ENCODE measurements around the gene RPL28.

RPL28 gene

DNA sequence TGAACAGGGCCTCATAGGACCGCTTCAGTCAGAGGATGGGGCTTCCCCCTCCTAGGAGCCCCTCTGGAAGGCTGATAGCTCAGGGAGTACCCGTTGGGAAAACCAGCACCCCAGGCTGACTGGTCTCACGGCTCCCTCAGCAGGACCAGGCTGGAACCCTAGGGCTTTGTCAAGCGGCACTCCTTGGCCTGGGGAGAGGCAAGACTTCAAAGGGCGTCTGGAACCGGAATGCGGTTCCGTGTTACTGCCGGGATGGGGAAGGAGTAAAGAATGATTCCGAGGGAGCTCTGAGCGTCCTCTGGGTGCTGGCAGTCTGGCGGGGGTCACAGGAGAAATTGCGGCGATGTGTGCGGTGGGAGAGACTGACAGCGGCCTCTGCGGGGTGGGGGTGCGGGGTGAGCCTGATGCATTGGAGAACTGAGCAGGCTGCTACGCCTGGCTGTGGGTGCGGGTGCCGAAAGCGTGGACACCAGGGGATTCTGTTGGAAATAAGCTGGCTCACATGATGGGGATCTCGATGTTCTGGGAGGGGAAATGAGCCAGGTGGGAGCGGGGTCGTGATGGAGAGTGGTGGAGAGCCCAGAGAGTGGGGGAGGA, 33.1 kb upstream of the RPL28 start:
- peaks cover 67% of the 10 kb centered on the region for H3K27me3 Mint-ChIP-seq (ENCODE audit: low read depth, poor library complexity)
- H3K4me1 Mint-ChIP-seq: peaks cover 58% of the 10 kb centered on the region
- H3K27ac Mint-ChIP-seq: no peak overlapping the region

DNA sequence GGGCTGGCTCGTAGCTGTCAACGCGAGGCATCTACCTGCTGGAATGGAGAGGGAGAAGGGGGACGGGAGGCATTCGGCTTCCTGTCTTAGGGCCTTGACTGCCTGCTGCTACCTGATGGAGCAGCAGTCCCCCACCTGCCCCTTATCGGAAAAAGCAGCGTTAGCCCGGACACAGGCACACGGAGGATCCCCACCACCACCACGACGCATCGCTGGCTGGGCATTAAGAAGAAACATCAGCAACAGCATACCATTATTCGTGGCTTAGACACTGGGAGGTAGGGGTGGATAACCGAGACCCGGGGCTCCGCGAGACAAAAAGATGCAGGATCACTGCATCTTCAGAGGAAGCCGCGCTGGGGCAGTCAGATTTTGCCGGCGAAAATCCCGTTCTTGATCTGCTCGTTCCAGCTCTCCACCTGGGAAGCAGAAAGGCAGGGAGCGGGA, 32.4 kb upstream of the RPL28 start:
- DNase-seq: peak; percentile 42
- H3K4me1 Mint-ChIP-seq: peaks cover 51% of the 10 kb centered on the region
- peaks cover 73% of the 10 kb centered on the region for H3K27me3 Mint-ChIP-seq (ENCODE audit: low read depth, poor library complexity)
- no peaks in the 10 kb centered on the region for H3K36me3 Mint-ChIP-seq (ENCODE audit: low read depth)
- TF ChIP-seq, protein P1, sequence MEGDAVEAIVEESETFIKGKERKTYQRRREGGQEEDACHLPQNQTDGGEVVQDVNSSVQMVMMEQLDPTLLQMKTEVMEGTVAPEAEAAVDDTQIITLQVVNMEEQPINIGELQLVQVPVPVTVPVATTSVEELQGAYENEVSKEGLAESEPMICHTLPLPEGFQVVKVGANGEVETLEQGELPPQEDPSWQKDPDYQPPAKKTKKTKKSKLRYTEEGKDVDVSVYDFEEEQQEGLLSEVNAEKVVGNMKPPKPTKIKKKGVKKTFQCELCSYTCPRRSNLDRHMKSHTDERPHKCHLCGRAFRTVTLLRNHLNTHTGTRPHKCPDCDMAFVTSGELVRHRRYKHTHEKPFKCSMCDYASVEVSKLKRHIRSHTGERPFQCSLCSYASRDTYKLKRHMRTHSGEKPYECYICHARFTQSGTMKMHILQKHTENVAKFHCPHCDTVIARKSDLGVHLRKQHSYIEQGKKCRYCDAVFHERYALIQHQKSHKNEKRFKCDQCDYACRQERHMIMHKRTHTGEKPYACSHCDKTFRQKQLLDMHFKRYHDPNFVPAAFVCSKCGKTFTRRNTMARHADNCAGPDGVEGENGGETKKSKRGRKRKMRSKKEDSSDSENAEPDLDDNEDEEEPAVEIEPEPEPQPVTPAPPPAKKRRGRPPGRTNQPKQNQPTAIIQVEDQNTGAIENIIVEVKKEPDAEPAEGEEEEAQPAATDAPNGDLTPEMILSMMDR (IDR thresholded peaks at IDR 0.05): no peak
- no peaks in the 10 kb centered on the region for H3K9me3 Mint-ChIP-seq
- peak overlapping the region; percentile 81 for H3K4me3 Mint-ChIP-seq
- no peak overlapping the region for H3K27ac Mint-ChIP-seq

More for the DNA sequence above, 33.1 kb upstream of the RPL28 start:
- Mint-ChIP-seq H3K4me3 (peak overlapping the region; percentile 81), H3K9me3 (no peaks in the 10 kb centered on the region), H3K36me3 (ENCODE audit: low read depth) (no peaks in the 10 kb centered on the region)
- TF ChIP-seq, protein P1 (IDR thresholded peaks at IDR 0.05): no peak
- DNase-seq: no peak

DNA sequence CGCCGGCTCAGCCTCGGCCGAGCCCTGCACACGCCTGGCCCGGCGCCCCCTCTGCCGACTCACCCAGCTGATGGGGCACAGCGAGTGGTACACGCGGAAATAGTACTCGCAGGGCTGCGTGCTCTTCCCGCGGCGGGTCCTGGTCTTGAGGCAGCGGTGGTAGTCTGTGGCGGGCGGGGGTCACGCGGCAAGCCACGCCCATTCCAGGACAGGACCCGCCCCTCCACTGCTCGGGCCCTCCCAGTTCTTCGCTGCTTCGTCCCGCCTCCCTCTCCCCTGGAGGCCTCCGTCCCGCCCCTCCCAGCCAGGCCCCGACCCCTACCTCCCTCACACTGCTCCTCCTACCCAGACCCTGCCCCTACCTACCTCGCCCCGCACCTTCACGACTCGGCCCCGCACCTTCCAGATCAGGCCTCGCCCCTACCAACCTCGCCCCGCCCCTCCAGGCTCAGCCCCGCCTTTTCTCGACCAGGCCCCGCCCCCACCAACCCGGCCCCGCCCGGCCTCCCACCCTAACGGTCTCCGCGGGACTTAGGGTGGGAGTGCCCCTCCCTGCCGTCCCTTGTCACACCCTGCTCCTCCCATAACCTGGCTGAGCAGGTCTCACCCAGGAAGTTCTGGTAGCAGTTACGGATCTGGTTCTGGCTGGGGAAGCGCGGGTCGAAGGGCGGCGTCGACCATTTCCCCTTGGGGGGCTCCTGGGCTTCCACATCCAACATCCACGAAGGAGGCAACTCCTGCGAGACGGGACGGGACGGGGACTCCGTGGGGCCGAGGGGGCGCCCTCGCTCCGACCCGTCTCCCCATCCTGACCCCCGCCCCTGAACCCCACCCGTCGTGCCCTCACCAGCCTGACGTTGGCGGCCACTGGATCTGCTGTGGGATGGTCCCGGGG, 31.7 kb upstream of the RPL28 start:
- DNase-seq: peak; percentile 89
- H3K4me3 Mint-ChIP-seq: peak overlapping the region; percentile 81
- no peaks in the 10 kb centered on the region for H3K9me3 Mint-ChIP-seq
- H3K36me3 Mint-ChIP-seq (ENCODE audit: low read depth): no peaks in the 10 kb centered on the region
- H3K27me3 Mint-ChIP-seq (ENCODE audit: low read depth, poor library complexity): peaks cover 78% of the 10 kb centered on the region
- peaks cover 44% of the 10 kb centered on the region for H3K4me1 Mint-ChIP-seq
- TF ChIP-seq, protein P1 (IDR thresholded peaks at IDR 0.05): no peak
- H3K27ac Mint-ChIP-seq: no peak overlapping the region

DNA sequence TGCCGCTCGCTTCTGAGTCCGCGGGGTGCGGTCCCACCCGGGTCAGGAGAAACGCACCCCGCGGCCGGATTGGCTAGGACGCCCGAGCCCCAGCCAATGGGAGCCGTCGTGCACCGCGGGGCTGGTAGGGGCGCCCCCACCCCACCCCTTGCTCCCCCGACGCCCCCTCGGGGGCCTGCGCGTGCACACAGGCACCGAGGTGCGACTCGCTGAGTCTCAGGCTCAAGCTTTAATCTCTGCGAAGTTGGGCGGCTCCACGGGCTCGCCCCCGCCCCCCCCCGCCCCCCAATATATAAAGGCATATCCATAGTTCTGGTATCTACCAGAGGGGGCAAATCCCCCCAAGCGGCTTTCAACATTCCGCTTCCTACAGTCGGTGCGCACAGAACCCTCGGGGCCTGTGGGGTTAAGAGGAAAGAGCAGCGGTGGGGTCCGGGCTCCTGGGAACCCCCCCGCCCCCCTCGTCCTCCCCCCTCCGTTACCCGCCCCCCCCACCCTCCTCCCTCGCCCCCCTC, 31.0 kb upstream of the RPL28 start, which contains the start of gene COX6B2:
Gene COX6B2 (minus strand): TSS at position 22 of the 515 bp plus-strand sequence. CDS start 198 bp downstream, outside the sequence.
- Mint-ChIP-seq H3K36me3 (ENCODE audit: low read depth) (no peaks in the 10 kb centered on the region), H3K9me3 (no peaks in the 10 kb centered on the region), H3K4me1 (peaks cover 39% of the 10 kb centered on the region), H3K27ac (no peak within 1 kb of the TSS), H3K27me3 (ENCODE audit: low read depth, poor library complexity) (peaks cover 79% of the 10 kb centered on the region), H3K4me3 (peak within 1 kb of the TSS; percentile 81)
- TF ChIP-seq, protein P1 (IDR thresholded peaks at IDR 0.05): no peak
- DNase-seq: no peak

DNA sequence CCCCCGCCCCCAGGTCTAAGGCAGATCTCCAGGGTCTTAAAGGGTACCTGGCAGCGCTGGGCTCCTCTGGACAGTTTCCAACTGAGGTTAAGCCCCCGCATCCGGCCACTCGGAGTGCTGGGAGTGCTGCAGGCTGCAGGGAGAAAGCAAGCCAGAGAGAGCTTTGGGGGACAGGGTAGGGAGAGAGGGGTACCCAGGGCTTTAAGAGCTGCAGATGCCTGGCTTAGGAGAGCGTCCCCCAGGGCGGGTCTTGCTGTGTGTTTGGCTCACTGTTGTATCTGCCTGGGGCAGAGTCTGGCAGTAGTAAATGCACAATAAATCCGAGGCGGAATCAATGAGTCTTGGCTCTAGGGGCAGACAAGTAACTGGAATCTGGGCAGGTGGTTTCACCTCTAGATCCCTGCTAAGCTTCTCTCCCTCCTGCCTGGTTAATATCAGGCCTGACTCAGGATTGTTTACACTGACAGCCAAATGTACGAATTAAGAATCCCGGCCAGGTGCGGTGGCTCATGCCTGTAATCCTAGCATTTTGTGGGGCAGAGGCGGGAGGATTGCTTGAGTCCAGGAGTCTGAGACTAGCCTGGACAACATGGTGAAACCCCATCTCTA, 30.4 kb upstream of the RPL28 start:
- Mint-ChIP-seq H3K27ac (no peak overlapping the region), H3K9me3 (no peaks in the 10 kb centered on the region), H3K4me1 (peaks cover 37% of the 10 kb centered on the region), H3K4me3 (no peak overlapping the region), H3K36me3 (ENCODE audit: low read depth) (no peaks in the 10 kb centered on the region), H3K27me3 (ENCODE audit: low read depth, poor library complexity) (peaks cover 79% of the 10 kb centered on the region)
- DNase-seq: no peak
- TF ChIP-seq, protein P1 (IDR thresholded peaks at IDR 0.05): no peak
